Regular cardiac myocyte (primary cell): ENCODE data around the gene HPCAL4. TPM values are rescaled to one million over a fixed set of nuclear protein-coding genes. Genes with fewer than 3 reads are reported as not detected.

Experiments
- total RNA-seq: library from RNA; depleted of rRNA; stranded (reverse); fragments of >200 nt; gene quantifications from 2 replicates; pipeline ENCODE4 v1.2.3, GENCODE V29; 2014

Gene HPCAL4
- total RNA-seq, result under 0.01 TPM in 1 of 2 replicates, not detected in the other

GRCh38 chr1:39691383-39692151 is at the start of gene HPCAL4:
Gene HPCAL4 (minus strand): TSS chr1:39691433. CDS start chr1:39684603, 6,830 bp downstream.

GRCh38 chr1:39738622-39739366 is 47.6 kb upstream of the HPCAL4 start, which contains the start of gene PPIE:
Gene PPIE (plus strand): TSS chr1:39738882. CDS start chr1:39738901, 19 bp downstream.

GRCh38 chr1:39671793-39672550 is 19.3 kb downstream of the HPCAL4 start, which contains the start of gene NT5C1A:
Gene NT5C1A (minus strand): TSS chr1:39672107. CDS start chr1:39672038, 69 bp downstream.

GRCh38 chr1:39639305-39640130 is 51.7 kb downstream of the HPCAL4 start, which contains the start of gene HEYL:
Gene HEYL (minus strand): TSS chr1:39639643. CDS start chr1:39639625, 18 bp downstream.

Other genes with a start within 250 kb of the HPCAL4 start
- under 0.01 and 0.19 TPM in 2 replicates for gene BMP8A, start 199.8 kb downstream of the HPCAL4 start, total RNA-seq
- 191 and 243 TPM in 2 replicates for gene PABPC4, start 114.6 kb downstream of the HPCAL4 start, total RNA-seq
- 0.19 and 0.28 TPM in 2 replicates for gene HEYL, start 51.8 kb downstream of the HPCAL4 start, total RNA-seq
- not detected in 2 replicates for gene NT5C1A, start 19.3 kb downstream of the HPCAL4 start, total RNA-seq
- 32.7 and 46.4 TPM in 2 replicates for gene PPIE, start 47.4 kb upstream of the HPCAL4 start, total RNA-seq
- 0.96 and 1.7 TPM in 2 replicates for gene OXCT2, start 79.9 kb upstream of the HPCAL4 start, total RNA-seq
- gene BMP8B, start 97.4 kb upstream of the HPCAL4 start, total RNA-seq, result not detected in 2 replicates
- gene TRIT1, start 192.1 kb upstream of the HPCAL4 start, total RNA-seq, result 27.0 and 37.2 TPM in 2 replicates
- gene MYCL, start 210.5 kb upstream of the HPCAL4 start, total RNA-seq, result 0.58 and 2.3 TPM in 2 replicates